Caco-2 (cell line): ENCODE measurements around the gene NFATC1. TPM values are rescaled to one million over a fixed set of nuclear protein-coding genes. Genes with fewer than 3 reads are reported as not detected.

ENCODE experiments used
- BruUV-seq: library from RNA; stranded (reverse); fragments of 400-500 nt; replicated peaks from 2 replicates; lab custom pipeline; 2021; lab: Mats Ljungman, UMichigan
- CTCF ChIA-PET: fragments of 300-600 bp; sonication (Branson Sonifier 250); formaldehyde crosslinking; loops from one replicate; lab custom pipeline; 2022; ENCODE audit warnings: antibody characterized with exemption; lab: Charles Lee
- POLR2A ChIA-PET: fragments of 300-600 bp; sonication (Branson Sonifier 250); formaldehyde crosslinking; loops from one replicate; lab custom pipeline; 2022; ENCODE audit warnings: antibody characterized with exemption; lab: Charles Lee
- DNase-seq, 2 experiments: peaks; one replicate each; pipeline versions ENCODE4 v3.0.0 to v3.0.0-alpha.2; 2020 to 2022
- H3K27me3 ChIP-seq: replicated peaks from 2 replicates; pipeline ENCODE4 v1.6.0; 2011; ENCODE audit warnings: low read length; ENCODE audit not compliant: control insufficient read depth, insufficient read depth
- H3K36me3 ChIP-seq: 2 replicates; pipeline ENCODE4 v1.5.1; 2011; ENCODE audit warnings: low read length; ENCODE audit not compliant: control insufficient read depth, insufficient read depth
- H3K4me1 ChIP-seq: fragments of 250-450 bp; sonication (Bioruptor Pico); 2 replicates; pipeline ENCODE4 v1.5.1; 2020; ENCODE audit warnings: mild to moderate bottlenecking
- H3K4me3 ChIP-seq: 2 replicates; pipeline ENCODE4 v1.5.1; 2011; ENCODE audit warnings: low read depth, mild to moderate bottlenecking, control low read depth, low read length
- H3K9me3 ChIP-seq: fragments of 250-450 bp; sonication (Bioruptor Pico); 2 replicates; pipeline ENCODE4 v1.5.1; 2020; ENCODE audit warnings: mild to moderate bottlenecking, moderate library complexity
- H3K27ac Mint-ChIP-seq: one replicate; pipeline ENCODE4 v1.8.0; 2022; ENCODE audit warnings: mixed read lengths; ENCODE audit not compliant: unreplicated experiment
- H3K27me3 Mint-ChIP-seq: one replicate; pipeline ENCODE4 v1.8.0; 2022; ENCODE audit warnings: mixed read lengths; ENCODE audit not compliant: insufficient read depth, unreplicated experiment
- H3K36me3 Mint-ChIP-seq: one replicate; pipeline ENCODE4 v1.8.0; 2022; ENCODE audit warnings: mild to moderate bottlenecking, mixed read lengths; ENCODE audit not compliant: insufficient read depth, unreplicated experiment
- H3K4me1 Mint-ChIP-seq: one replicate; pipeline ENCODE4 v1.8.0; 2022; ENCODE audit warnings: low read depth, mixed read lengths; ENCODE audit not compliant: unreplicated experiment
- H3K4me3 Mint-ChIP-seq: one replicate; pipeline ENCODE4 v1.8.0; 2022; ENCODE audit warnings: mild to moderate bottlenecking, moderate library complexity, mixed read lengths; ENCODE audit not compliant: unreplicated experiment
- H3K9me3 Mint-ChIP-seq: one replicate; pipeline ENCODE4 v1.8.0; 2022; ENCODE audit warnings: mixed read lengths; ENCODE audit not compliant: unreplicated experiment
- intact Hi-C: fragments of 100-400 bp; cut with micrococcal nuclease; formaldehyde crosslinking; loops from one replicate; pipeline ENCODE4 v1.10.0; 2022; ENCODE audit not compliant: unreplicated experiment
- total RNA-seq: library from RNA; stranded (reverse); gene quantifications from 2 replicates; pipeline ENCODE4 v1.2.3, GENCODE V29; 2022
- TF ChIP-seq, protein P1 (sequence below), 2 experiments: fragments of 200-600 bp in 1 of 2; IDR thresholded peaks; 1 replicate in 1 of 2; 2 replicates in 1 of 2; pipeline versions ENCODE4 v1.5.1 to v1.8.0; 2011 to 2022; ENCODE audit warnings: antibody characterized with exemption in 1 of 2, control low read depth in 1 of 2, inconsistent platforms in 1 of 2, low read depth in 1 of 2, low read length in 1 of 2, mild to moderate bottlenecking in 1 of 2, moderate library complexity in 1 of 2; ENCODE audit not compliant: insufficient read depth in 1 of 2, severe bottlenecking in 1 of 2, unreplicated experiment in 1 of 2

Gene NFATC1
- total RNA-seq, 1 experiment from 2014 or later: 0.66 TPM

DNA sequence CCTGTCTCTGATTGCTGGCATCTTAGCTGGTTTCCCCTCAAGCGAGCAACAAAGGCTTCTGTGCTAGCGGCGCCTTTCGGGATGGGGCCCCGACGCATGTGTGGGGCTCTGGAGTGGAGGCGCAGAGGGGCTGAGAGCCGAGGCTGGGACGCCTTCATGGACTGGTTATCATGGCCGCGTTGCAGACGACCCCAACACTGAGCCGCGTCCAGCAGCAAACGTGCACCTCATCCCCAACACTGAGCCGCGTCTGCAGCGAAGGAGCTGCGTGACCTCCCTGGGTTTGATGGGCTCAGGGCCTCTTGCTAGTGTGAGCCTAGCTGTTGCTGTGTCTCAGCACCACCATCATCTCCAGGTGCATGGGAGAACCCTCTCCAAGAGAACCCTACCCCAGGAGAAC lies 160.2 kb downstream of the NFATC1 start:
- intact Hi-C loops: no loop called here
- DNase-seq: no peak
- Mint-ChIP-seq H3K9me3 (no peaks in the 10 kb centered on the region), H3K4me1 (no peaks in the 10 kb centered on the region), H3K36me3 (no peaks in the 10 kb centered on the region), H3K27ac (no peak overlapping the region), H3K4me3 (no peak overlapping the region), H3K27me3 (no peaks in the 10 kb centered on the region)
- Histone ChIP-seq H3K36me3 (no peaks in the 10 kb centered on the region), H3K9me3 (no peaks in the 10 kb centered on the region), H3K27me3 (no peaks in the 10 kb centered on the region), H3K4me1 (no peaks in the 10 kb centered on the region), H3K4me3 (no peak overlapping the region)
- no TSS peak for BruUV-seq
- TF ChIP-seq, protein P1, sequence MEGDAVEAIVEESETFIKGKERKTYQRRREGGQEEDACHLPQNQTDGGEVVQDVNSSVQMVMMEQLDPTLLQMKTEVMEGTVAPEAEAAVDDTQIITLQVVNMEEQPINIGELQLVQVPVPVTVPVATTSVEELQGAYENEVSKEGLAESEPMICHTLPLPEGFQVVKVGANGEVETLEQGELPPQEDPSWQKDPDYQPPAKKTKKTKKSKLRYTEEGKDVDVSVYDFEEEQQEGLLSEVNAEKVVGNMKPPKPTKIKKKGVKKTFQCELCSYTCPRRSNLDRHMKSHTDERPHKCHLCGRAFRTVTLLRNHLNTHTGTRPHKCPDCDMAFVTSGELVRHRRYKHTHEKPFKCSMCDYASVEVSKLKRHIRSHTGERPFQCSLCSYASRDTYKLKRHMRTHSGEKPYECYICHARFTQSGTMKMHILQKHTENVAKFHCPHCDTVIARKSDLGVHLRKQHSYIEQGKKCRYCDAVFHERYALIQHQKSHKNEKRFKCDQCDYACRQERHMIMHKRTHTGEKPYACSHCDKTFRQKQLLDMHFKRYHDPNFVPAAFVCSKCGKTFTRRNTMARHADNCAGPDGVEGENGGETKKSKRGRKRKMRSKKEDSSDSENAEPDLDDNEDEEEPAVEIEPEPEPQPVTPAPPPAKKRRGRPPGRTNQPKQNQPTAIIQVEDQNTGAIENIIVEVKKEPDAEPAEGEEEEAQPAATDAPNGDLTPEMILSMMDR (IDR thresholded peaks at IDR 0.05; ENCODE audit: insufficient read depth in 1 of 2, low read depth in 1 of 2, low read length in 1 of 2, severe bottlenecking in 1 of 2, unreplicated experiment in 1 of 2): no peak
- POLR2A ChIA-PET: no interaction called here
- CTCF ChIA-PET: no interaction called here

DNA sequence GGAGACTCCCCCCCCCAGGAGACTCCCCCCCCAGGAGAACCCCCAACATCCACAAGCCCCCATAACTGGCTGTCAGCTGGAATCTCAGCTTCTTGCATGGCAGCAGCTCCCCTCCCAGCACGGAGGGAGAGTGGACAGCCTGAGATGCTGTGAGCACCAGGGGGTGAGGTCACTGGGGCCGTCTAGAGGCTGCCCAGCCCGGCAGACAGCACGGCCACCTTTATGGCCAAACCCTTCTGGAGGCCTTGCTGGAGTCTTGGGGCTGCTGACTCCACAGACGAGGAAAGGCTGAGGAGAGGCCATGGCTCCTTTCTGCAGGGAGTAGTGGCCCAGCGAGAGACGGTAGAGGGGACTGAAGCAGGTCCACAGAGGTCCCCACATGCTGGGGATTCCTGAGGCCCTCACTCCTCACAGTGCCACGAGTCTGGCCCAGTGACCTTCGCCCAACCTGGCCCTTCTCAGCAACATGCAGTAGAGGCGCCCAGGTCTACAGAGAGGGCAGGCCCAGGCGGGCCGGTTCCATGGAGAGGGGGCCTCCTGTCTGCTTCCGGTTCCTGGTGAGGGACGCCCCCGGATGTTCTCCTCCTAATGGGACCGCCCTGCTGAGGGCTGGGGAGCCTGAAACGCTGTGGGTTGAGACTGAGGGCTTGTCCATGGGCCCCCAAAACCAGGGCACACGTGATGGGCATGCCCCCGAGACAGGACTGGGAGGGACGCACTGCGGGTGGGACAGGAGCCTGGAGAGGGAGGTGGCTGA lies 161.3 kb downstream of the NFATC1 start:
- H3K27me3 Mint-ChIP-seq: no peaks in the 10 kb centered on the region
- no peaks in the 10 kb centered on the region for H3K27me3 ChIP-seq
- H3K4me1 ChIP-seq: no peaks in the 10 kb centered on the region
- POLR2A ChIA-PET: no interaction called here
- H3K4me1 Mint-ChIP-seq: no peaks in the 10 kb centered on the region
- H3K9me3 ChIP-seq: no peaks in the 10 kb centered on the region
- no peak overlapping the region for H3K4me3 Mint-ChIP-seq
- BruUV-seq: no TSS peak
- CTCF ChIA-PET: no interaction called here
- H3K4me3 ChIP-seq: no peak overlapping the region
- intact Hi-C loops: no loop called here
- H3K27ac Mint-ChIP-seq: no peak overlapping the region
- no peaks in the 10 kb centered on the region for H3K36me3 Mint-ChIP-seq
- H3K9me3 Mint-ChIP-seq: no peaks in the 10 kb centered on the region
- TF ChIP-seq, protein P1 (IDR thresholded peaks at IDR 0.05; ENCODE audit: insufficient read depth in 1 of 2, low read depth in 1 of 2, low read length in 1 of 2, severe bottlenecking in 1 of 2, unreplicated experiment in 1 of 2): no peak
- no peaks in the 10 kb centered on the region for H3K36me3 ChIP-seq
- DNase-seq: no peak

DNA sequence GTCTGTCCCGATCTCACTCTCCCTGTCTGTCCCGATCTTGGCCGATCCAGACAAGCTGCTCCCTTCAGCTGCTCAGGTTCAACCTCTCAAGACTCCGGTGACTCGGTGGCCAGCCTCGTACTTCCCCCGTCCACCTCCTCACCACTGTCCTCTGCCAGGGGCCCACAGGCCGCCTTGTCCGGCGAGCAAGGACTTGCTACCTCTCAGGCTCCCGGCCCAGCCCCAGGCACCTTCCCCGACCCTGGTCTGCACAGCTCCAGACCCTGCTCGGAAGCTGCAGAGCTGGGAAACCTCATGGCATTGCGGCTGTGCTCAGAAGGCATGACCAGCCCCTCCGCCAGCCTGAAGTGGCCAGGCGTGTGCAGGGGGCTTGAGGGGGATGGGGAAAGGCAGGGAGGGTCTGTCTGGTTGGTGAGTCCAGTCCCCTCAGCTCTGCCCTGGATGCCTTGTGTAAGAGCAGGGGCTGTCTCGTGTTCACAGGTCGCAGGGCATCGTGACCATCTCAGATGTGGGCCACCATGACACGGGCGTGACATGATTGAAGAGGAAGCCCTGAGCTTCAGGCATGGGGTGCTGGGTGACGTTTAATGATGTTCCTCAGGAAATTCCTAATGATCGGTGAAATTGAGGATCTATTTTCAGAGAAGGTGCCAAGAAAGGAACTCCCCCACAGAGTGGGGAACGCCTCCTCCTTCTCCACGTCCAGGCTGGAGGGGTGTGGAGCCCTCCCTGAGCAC lies 162.6 kb downstream of the NFATC1 start:
- intact Hi-C loops: no loop called here
- H3K27ac Mint-ChIP-seq: no peak overlapping the region
- Histone ChIP-seq H3K36me3 (no peaks in the 10 kb centered on the region), H3K4me3 (no peak overlapping the region), H3K9me3 (no peaks in the 10 kb centered on the region), H3K4me1 (no peaks in the 10 kb centered on the region), H3K27me3 (no peaks in the 10 kb centered on the region)
- H3K27me3 Mint-ChIP-seq: no peaks in the 10 kb centered on the region
- no TSS peak for BruUV-seq
- TF ChIP-seq, protein P1 (IDR thresholded peaks at IDR 0.05; ENCODE audit: insufficient read depth in 1 of 2, low read depth in 1 of 2, low read length in 1 of 2, severe bottlenecking in 1 of 2, unreplicated experiment in 1 of 2): no peak
- no peaks in the 10 kb centered on the region for H3K36me3 Mint-ChIP-seq
- no peaks in the 10 kb centered on the region for H3K9me3 Mint-ChIP-seq
- no peak for DNase-seq
- H3K4me3 Mint-ChIP-seq: no peak overlapping the region
- ChIA-PET POLR2A (no interaction called here), CTCF (no interaction called here)
- H3K4me1 Mint-ChIP-seq: no peaks in the 10 kb centered on the region
